HepG2 (cell line): ENCODE results near the gene WWP2. TPM values are rescaled to one million over a fixed set of nuclear protein-coding genes. Genes with fewer than 3 reads are reported as not detected.

Experiments used
- AKNA ChIP-seq: sonication (generic); formaldehyde crosslinking; IDR thresholded peaks from 2 replicates; pipeline ENCODE4 v1.4.0; 2020; ENCODE audit warnings: missing genetic modification reagents, borderline replicate concordance
- CSRNP2 ChIP-seq: sonication (generic); formaldehyde crosslinking; conservative IDR thresholded peaks from 2 replicates; pipeline ENCODE4 v1.8.0; 2022; ENCODE audit warnings: low read depth, missing genetic modification reagents
- DNMT3B ChIP-seq: conservative IDR thresholded peaks from 2 replicates; pipeline ENCODE4 v1.6.1; 2016; ENCODE audit warnings: missing biosample characterization, control low read depth
- FOXA3 ChIP-seq: IDR thresholded peaks from 2 replicates; pipeline ENCODE4 v1.6.1; 2016; ENCODE audit warnings: missing genetic modification reagents, missing compliant biosample characterization
- GATAD2A ChIP-seq: IDR thresholded peaks from 2 replicates; pipeline ENCODE4 v1.6.1; 2016
- JUNB ChIP-seq: sonication (generic); formaldehyde crosslinking; IDR thresholded peaks from 2 replicates; pipeline ENCODE4 v1.8.0; 2022; ENCODE audit warnings: missing genetic modification reagents, mild to moderate bottlenecking, borderline replicate concordance
- MAF1 ChIP-seq: sonication (generic); formaldehyde crosslinking; IDR thresholded peaks from 2 replicates; pipeline ENCODE4 v1.5.0; 2020; ENCODE audit warnings: missing genetic modification reagents, borderline replicate concordance
- MXI1 ChIP-seq: IDR thresholded peaks from 3 replicates; pipeline ENCODE4 v1.6.1; 2012; ENCODE audit warnings: low read depth, low read length, inconsistent platforms, borderline replicate concordance
- NCOA2 ChIP-seq: sonication (generic); formaldehyde crosslinking; IDR thresholded peaks from 2 replicates; pipeline ENCODE4 v1.8.0; 2022; ENCODE audit warnings: inconsistent platforms
- NPAS2 ChIP-seq: sonication (generic); formaldehyde crosslinking; IDR thresholded peaks from 2 replicates; pipeline ENCODE4 v1.8.0; 2022; ENCODE audit warnings: mild to moderate bottlenecking, missing genetic modification reagents, borderline replicate concordance
- PHF20 ChIP-seq: sonication (generic); formaldehyde crosslinking; IDR thresholded peaks from 2 replicates; pipeline ENCODE4 v1.5.0; 2020; ENCODE audit warnings: mild to moderate bottlenecking, missing genetic modification reagents
- PPARG ChIP-seq: conservative IDR thresholded peaks from 2 replicates; pipeline ENCODE4 v1.6.1; 2016; ENCODE audit warnings: missing biosample characterization, missing genetic modification reagents
- RARA ChIP-seq: IDR thresholded peaks from 2 replicates; pipeline ENCODE4 v1.6.1; 2016; ENCODE audit warnings: missing genetic modification reagents, missing compliant biosample characterization
- REST ChIP-seq, 2 experiments: IDR thresholded peaks; 2 replicates each; pipeline ENCODE4 v1.6.1; 2011 to 2012; ENCODE audit warnings: low read length in 2 of 2, borderline replicate concordance in 1 of 2, low read depth in 1 of 2, mild to moderate bottlenecking in 1 of 2, moderate library complexity in 1 of 2
- SOX6 ChIP-seq, 2 experiments: fragments of 450-650 bp in 1 of 2; sonication (generic) in 1 of 2; formaldehyde crosslinking in 1 of 2; IDR thresholded peaks; 2 replicates each; pipeline versions ENCODE4 v1.4.0 to v1.6.1; 2017 to 2020; ENCODE audit warnings: antibody characterized with exemption in 1 of 2, mild to moderate bottlenecking in 1 of 2, missing genetic modification reagents in 1 of 2
- WIZ ChIP-seq: sonication (generic); formaldehyde crosslinking; IDR thresholded peaks from 2 replicates; pipeline ENCODE4 v1.5.1; 2020; ENCODE audit warnings: mild to moderate bottlenecking, missing genetic modification reagents
- ZKSCAN8 ChIP-seq: IDR thresholded peaks from 2 replicates; pipeline ENCODE4 v1.6.1; 2016; ENCODE audit warnings: borderline replicate concordance, missing genetic modification reagents, missing compliant biosample characterization
- ZNF350 ChIP-seq: sonication (generic); formaldehyde crosslinking; IDR thresholded peaks from 2 replicates; pipeline ENCODE4 v1.4.0; 2020; ENCODE audit warnings: mild to moderate bottlenecking, low read depth, missing genetic modification reagents, borderline replicate concordance
- ZNF616 ChIP-seq: sonication (generic); formaldehyde crosslinking; IDR thresholded peaks from 2 replicates; pipeline ENCODE4 v1.5.0; 2020; ENCODE audit warnings: low read depth, mild to moderate bottlenecking, missing genetic modification reagents
- ZNF672 ChIP-seq: sonication (generic); formaldehyde crosslinking; IDR thresholded peaks from 2 replicates; pipeline ENCODE4 v1.8.1; 2022; ENCODE audit warnings: missing genetic modification reagents
- polyA plus RNA-seq, 8 experiments: library from polyadenylated mRNA; depleted of rRNA in 3 of 8; stranded (reverse) in 7 of 8; unstranded in 1 of 8; fragments of >200 nt; fragmentation: Illumina TruSeq in 4 of 8; extraction: Trizol in 4 of 8; gene quantifications; 2 replicates each; pipeline versions ENCODE4 v1.2.1 to v1.2.3, GENCODE V29; 2011 to 2016; ENCODE audit warnings: low read depth in 4 of 8, missing spikeins in 1 of 8, mixed read lengths in 1 of 8; ENCODE audit not compliant: insufficient read depth in 1 of 8
- total RNA-seq, 5 experiments: library from RNA; depleted of rRNA; stranded (reverse); fragments of >200 nt; fragmentation: Illumina TruSeq; extraction: Trizol; gene quantifications; 2 replicates each; pipeline ENCODE4 v1.2.3, GENCODE V29; 2016; ENCODE audit warnings: low read depth in 1 of 5

Gene WWP2
- total and polyA plus RNA-seq, 2 of the 13 experiments (the other 11 are each of a cell fraction or from before 2014, with no cell fraction given): 11.4 to 28.2 TPM

GRCh38 chr16:69823831-69824563, 61.9 kb downstream of the WWP2 start (continued):
- no peak for TF ChIP-seq REST (IDR thresholded peaks at IDR 0.05; ENCODE audit: borderline replicate concordance in 1 of 2, low read depth in 1 of 2, low read length in 2 of 2)
- peak; percentile 43 for TF ChIP-seq FOXA3 (CRISPR knock-in tag)
- no peak for TF ChIP-seq SOX6 (IDR thresholded peaks at IDR 0.05)
- TF ChIP-seq SOX6 (CRISPR knock-in tag; IDR thresholded peaks at IDR 0.05): peak; percentile 58
- TF ChIP-seq NCOA2: no peak
- TF ChIP-seq RARA: peak; percentile 71
- TF ChIP-seq GATAD2A (CRISPR knock-in tag): peak; percentile 80
- no peak; the same call in 1 of the 2 replicates for TF ChIP-seq ZKSCAN8
- no peak for TF ChIP-seq ZNF672 (CRISPR knock-in tag)
- TF ChIP-seq ZNF350 (CRISPR knock-in tag): no peak
- TF ChIP-seq AKNA: no peak
- TF ChIP-seq CSRNP2 (CRISPR knock-in tag): no peak
- no peak for TF ChIP-seq NPAS2 (CRISPR knock-in tag)
- no peak for TF ChIP-seq WIZ
- TF ChIP-seq PPARG: peak; percentile 72; the same call in 1 of the 2 replicates
- no peak; the same call in 2 of the 3 replicates for TF ChIP-seq MXI1
- TF ChIP-seq DNMT3B (CRISPR knock-in tag): no peak
- no peak for TF ChIP-seq JUNB
- no peak for TF ChIP-seq ZNF616
- TF ChIP-seq MAF1 (CRISPR knock-in tag): no peak
- TF ChIP-seq PHF20 (CRISPR knock-in tag): no peak
